ENCODE data around the gene POU2F2. TPM values are rescaled to one million over a fixed set of nuclear protein-coding genes. Genes with fewer than 3 reads are reported as not detected.
A peak's percentile ranks its signal among the peaks of the same experiment; 100 is the strongest.

The POU2F2 gene
- total RNA-seq, 1 donor from 2014 or later = 2.5 TPM

- TF ChIP-seq CTCF (conservative IDR thresholded peaks at IDR 0.05) = no peak
- peaks cover 9% of the 10 kb centered on the region for H3K4me1 Mint-ChIP-seq
- H3K4me3 Mint-ChIP-seq = no peak overlapping the region
- H3K9me3 Mint-ChIP-seq = no peaks in the 10 kb centered on the region
- no peak for DNase-seq (ENCODE audit: low read depth, low spot score)
- H3K27me3 Mint-ChIP-seq (ENCODE audit: low read depth) = no peaks in the 10 kb centered on the region
- no peak overlapping the region for H3K27ac Mint-ChIP-seq (ENCODE audit: unreplicated experiment)
- no peaks in the 10 kb centered on the region for H3K36me3 Mint-ChIP-seq (ENCODE audit: low read depth)
Measured at GRCh38 chr19:42116308-42117075, 15.8 kb downstream of the POU2F2 start.

GRCh38 chr19:42115705-42116104, 16.5 kb downstream of the POU2F2 start:
- H3K9me3 Mint-ChIP-seq = no peaks in the 10 kb centered on the region
- peaks cover 9% of the 10 kb centered on the region for H3K4me1 Mint-ChIP-seq
- peaks cover 3% of the 10 kb centered on the region for H3K27me3 Mint-ChIP-seq (ENCODE audit: low read depth)
- DNase-seq (ENCODE audit: low read depth, low spot score) = no peak
- H3K27ac Mint-ChIP-seq (ENCODE audit: unreplicated experiment) = no peak overlapping the region
- H3K4me3 Mint-ChIP-seq = no peak overlapping the region
- TF ChIP-seq CTCF (conservative IDR thresholded peaks at IDR 0.05) = no peak
- no peaks in the 10 kb centered on the region for H3K36me3 Mint-ChIP-seq (ENCODE audit: low read depth)

GRCh38 chr19:42115219-42115618, 17.0 kb downstream of the POU2F2 start:
- no peak for TF ChIP-seq CTCF (conservative IDR thresholded peaks at IDR 0.05)
- Mint-ChIP-seq H3K9me3 (no peaks in the 10 kb centered on the region), H3K4me1 (peaks cover 9% of the 10 kb centered on the region), H3K27me3 (ENCODE audit: low read depth) (peaks cover 3% of the 10 kb centered on the region), H3K36me3 (ENCODE audit: low read depth) (no peaks in the 10 kb centered on the region), H3K4me3 (no peak overlapping the region), H3K27ac (ENCODE audit: unreplicated experiment) (no peak overlapping the region)
- no peak for DNase-seq (ENCODE audit: low read depth, low spot score)

GRCh38 chr19:42114412-42114811, 17.8 kb downstream of the POU2F2 start:
- H3K36me3 Mint-ChIP-seq (ENCODE audit: low read depth) = no peaks in the 10 kb centered on the region
- DNase-seq (ENCODE audit: low read depth, low spot score) = no peak
- H3K4me3 Mint-ChIP-seq = no peak overlapping the region
- H3K9me3 Mint-ChIP-seq = no peaks in the 10 kb centered on the region
- H3K4me1 Mint-ChIP-seq = peaks cover 9% of the 10 kb centered on the region
- peaks cover 3% of the 10 kb centered on the region for H3K27me3 Mint-ChIP-seq (ENCODE audit: low read depth)
- no peak for TF ChIP-seq CTCF (conservative IDR thresholded peaks at IDR 0.05)
- no peak overlapping the region for H3K27ac Mint-ChIP-seq (ENCODE audit: unreplicated experiment)

GRCh38 chr19:42113641-42114348, 18.5 kb downstream of the POU2F2 start:
- DNase-seq (ENCODE audit: low read depth, low spot score) = no peak
- Mint-ChIP-seq H3K27me3 (ENCODE audit: low read depth) (peaks cover 3% of the 10 kb centered on the region), H3K4me3 (no peak overlapping the region), H3K27ac (ENCODE audit: unreplicated experiment) (peak overlapping the region; percentile 20), H3K4me1 (peaks cover 9% of the 10 kb centered on the region), H3K36me3 (ENCODE audit: low read depth) (no peaks in the 10 kb centered on the region), H3K9me3 (no peaks in the 10 kb centered on the region)
- no peak for TF ChIP-seq CTCF (conservative IDR thresholded peaks at IDR 0.05)

All from neural crest cell (in vitro differentiated cells).